GM19023 (cell line): Measurements from ENCODE around the gene SENP1.
"Not testable (repeated sequence)": the region's sequence is repeated elsewhere in the genome, so short reads cannot be mapped to it uniquely, and the experiment has no call there.

Experiments used
- ATAC-seq: cut with Tn5 transposase; IDR thresholded peaks from one replicate; pipeline ENCODE4 v1.9.1; 2021; ENCODE audit warnings: mild to moderate bottlenecking, moderate library complexity; ENCODE audit not compliant: unreplicated experiment

SENP1 gene

DNA sequence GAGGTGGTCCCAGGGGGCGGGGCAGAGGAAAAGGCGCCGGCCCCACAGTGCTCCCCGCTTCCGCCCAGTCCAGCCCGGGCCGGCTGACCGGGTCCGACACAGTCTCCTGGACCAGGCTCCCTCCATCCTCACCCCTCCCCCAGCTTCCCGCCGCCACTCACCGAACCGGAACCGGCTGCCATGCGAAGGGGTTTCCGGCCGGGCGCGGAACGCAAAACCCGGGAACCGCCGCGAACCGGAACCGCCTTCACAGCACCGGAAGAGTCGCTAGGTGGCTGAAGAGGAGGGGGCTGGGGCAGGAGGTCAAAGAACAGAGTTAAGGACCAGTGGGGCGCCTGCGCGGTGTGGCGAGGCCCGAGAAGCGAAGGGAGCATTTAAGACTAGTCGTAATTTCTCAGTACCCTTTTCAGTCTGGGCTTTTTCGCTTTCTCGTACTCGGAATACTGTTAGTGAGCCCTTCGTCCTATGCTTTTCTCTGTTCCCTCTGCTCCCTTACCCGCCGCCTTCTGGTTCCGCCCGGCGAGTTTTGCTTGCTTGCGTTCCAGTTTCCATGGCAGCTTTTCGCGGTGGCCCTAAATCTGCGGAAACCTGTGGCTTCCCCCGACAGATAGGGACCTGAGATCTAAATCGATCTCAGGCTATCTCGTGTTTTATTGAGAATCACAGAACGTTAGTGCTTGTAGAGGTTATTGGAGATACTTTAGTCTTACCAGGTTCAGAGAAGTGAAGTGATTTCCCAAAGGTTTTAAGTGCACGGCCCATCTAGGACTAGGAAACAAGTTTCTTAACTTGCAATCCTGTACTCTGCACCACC, at the start of gene SENP1:
Gene SENP1 (minus strand): TSS at position 213 of the 814 bp plus-strand sequence. CDS start 4,607 bp downstream, outside the sequence.
- ATAC-seq = peak; percentile 81

DNA sequence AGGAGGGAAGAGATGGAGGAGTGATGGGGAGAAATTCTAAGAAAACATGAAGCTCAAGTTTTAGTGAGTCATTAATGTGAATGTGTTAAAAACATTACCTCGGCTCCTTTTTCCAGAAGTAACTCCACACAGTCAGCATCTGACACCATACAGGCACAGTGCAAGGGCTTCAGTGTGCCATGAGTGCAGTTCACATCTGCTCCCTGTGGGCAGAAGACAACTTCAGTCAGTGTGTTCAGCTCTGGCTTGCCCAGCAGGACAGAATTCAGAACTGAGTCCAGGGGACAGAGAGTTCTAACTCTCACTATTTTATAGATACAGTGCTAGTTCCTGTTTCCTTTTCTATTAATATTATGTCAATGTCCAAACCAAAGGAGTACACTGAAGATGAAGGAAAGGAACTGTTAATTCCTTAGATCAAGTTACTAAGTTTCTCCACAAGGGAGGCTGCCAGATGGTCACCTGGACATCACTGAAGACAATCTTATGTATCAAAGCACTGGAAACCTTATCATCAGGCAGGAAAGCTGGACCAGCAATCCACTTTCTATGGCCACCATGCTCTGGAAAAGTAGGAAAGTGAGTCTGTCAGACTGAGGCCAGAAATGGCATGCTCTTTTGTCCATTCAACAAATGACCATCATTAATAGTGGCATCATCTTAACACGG, 45.4 kb upstream of the SENP1 start:
- ATAC-seq = no peak

DNA sequence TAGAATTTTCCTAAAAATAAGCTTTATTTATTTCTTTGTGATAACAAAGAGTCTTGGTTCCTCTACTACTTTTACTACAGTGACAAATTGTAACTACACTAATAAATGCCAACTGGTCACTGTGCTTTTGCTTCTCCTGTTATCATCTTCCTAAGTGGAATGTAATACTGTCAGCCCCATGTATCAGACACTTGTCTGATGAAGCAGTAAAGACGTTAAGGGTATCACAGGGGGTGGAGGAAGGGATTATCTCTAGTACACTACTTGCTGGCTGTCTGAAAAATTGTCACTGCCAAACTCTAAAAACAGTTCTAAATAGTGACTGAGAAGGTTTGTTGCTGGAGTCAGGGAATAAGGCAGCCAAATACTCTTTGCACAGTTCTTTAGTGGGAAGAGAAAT, 40.1 kb upstream of the SENP1 start:
- ATAC-seq = no peak

DNA sequence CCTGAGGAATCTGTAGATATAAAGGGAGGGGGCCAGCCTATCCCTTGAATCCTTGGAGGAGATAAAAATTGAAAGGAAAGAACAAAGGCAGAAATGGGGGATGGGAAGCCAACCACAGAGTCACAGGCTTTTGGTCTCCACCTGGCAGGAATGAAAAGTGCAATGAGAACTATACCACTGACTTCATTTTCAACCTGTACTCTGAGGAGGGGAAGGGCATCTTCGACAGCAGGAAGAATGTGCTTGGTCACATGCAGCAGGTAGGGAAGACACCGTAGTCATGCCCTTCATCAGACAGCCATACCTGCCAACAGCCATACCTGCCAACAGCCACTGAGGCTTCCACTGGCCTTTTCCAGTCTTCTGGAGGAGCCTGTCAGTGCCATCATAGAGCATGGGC, 38.0 kb upstream of the SENP1 start:
- ATAC-seq = no peak

DNA sequence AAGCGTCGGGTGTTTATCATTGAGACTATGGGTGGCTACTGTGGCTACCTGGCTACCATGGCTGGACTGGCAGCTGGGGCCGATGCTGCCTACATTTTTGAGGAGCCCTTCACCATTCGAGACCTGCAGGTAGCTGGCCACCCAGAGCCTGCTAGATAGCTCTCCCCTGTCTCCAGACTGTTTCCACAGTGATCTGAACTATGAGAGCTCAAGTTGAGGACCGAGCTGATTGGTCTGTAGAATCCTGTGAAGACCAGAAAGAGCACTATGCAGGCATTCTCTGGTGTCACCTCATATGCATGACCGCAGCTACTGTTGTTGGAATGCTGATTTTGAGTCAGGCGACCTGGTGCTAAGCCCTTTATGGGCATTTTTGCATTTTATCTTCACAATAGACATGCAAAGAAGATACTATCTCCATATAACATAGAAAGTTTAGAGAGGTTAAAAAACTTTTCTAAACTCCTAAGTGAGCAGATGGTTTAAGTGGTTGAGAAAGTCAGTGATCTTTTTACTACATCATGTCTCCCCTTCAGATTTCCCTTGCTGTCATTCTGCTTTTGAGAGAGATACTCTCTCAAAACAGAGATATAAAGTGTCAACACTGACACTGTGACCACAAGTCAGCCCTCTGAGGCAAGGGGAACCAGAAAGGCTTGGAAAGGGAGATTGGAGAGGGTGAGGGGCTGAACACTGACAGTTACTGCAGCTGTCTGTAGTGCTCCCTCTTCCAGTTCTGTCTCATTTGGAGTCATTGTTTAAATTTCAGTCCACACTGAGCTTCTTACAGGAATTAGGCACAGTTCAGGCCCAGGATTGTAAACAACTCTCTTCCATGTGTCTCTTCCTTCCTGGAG, 37.2 kb upstream of the SENP1 start:
- ATAC-seq = no peak

DNA sequence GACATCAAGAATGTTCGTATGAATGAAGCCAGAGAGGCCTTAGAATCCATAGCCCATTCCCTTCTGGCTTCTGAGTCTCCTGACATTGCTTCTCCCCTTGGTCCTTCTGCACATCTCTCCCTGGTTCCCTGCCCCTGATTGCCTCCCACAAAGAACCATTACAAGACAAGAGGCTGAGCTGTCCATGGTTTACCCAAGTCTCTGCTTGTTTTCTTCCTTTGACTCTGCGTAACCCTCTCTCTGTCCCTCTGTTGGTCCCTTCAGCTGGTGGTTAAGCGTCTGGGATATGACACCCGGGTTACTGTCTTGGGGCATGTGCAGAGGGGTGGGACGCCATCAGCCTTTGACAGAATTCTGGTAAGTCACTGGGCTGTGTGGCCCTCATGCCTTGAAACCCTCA, 29.1 kb upstream of the SENP1 start:
- ATAC-seq = no peak

DNA sequence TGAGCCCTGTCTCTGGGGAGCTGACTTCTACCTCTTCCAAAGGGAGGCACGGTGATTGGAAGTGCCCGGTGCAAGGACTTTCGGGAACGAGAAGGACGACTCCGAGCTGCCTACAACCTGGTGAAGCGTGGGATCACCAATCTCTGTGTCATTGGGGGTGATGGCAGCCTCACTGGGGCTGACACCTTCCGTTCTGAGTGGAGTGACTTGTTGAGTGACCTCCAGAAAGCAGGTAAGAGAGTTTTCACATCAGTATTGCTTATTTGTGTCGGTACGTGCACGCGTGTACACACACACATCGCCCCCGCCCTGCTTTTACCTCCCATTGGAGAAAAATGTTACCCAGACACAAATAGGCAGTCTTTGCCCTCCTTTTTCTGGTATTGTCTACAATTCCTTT, 26.9 kb upstream of the SENP1 start:
- ATAC-seq = no peak

DNA sequence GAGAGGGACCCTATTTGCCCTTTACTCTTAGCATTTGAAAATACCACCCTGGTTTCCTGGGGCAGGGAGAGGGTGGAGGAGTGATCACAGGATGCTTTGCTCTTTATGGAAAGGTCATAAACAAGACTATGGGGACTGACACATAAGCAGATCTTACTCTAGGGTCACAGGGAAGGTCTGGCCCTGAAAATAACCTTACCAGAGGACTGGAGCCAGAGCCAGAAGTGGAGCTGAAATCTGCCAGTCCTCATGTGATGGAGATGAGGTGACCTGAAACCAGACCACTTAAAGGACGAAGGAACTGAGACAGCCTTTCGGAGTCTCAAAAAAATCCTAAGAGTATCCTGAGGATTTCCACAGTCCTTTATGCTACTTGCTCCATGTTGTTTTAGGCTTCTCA, 25.6 kb upstream of the SENP1 start:
- ATAC-seq = no peak

DNA sequence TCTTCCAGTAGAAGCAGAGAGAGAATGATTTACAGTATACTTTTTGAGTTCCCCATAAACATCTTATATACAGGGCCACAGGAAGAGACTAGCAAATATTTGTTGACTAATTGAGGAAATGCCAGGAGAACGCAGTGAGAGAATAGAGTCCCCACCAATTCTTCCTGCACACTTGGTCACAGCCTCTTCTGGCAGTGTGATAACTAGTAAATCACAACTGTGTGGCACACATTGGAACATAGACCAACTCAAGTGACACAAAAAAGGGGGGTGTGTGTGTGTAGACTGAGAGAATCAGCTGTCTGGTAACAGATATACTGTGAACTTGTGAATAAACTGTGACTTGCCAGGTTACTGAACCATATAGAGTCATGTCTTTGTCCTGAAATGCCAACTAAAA, 23.5 kb upstream of the SENP1 start:
- no peak for ATAC-seq

DNA sequence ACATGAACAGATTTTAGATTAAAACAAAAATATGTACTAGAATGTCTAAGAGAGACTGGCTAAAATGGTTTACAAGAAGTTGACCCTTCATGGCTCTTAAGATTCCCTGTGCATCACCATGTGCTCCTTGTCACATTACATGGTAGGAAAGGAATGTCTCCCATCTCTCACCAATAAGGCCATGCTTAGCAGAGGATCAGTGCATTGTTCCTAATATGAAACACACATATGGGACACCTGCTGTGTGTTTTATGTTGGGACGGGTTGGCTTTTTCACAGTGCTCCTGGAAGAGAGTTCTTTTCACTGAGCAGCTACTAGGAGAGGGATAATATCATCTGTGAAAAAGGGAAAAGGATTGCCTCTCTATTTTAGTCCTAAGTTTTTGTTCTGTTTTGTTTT, 22.9 kb upstream of the SENP1 start:
- ATAC-seq = no peak

DNA sequence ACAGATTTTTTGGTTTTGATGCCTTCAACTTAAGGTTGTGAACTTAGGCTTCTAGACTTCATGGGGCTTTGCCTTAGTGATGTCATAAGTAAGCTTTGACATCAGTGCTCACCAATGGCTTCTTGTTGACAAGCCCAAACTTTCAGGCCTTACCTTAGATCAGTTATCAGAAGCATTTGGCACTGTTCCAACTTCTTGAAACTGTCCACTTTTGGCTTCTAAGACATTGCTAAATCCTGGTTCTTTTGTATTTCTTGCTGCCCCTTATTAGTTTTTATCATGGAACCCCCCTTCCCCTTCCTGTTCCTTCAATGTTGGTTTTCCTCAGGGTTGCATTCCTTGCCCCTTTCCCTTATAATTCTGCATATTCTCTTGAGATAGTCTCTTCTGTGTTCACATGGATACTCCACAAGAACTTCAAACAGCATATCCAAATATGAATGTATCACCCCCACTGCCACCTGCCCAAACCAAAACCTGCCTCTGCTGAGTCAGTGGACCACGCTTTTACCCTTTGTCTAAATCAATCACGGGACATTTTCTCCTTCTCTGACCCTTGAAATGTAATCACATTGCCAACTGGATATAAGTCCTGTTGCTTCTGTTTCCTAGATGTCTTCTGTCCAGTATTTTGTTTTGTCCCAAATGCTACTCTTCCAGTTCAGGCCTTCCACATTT, 21.2 kb upstream of the SENP1 start:
- no peak for ATAC-seq

DNA sequence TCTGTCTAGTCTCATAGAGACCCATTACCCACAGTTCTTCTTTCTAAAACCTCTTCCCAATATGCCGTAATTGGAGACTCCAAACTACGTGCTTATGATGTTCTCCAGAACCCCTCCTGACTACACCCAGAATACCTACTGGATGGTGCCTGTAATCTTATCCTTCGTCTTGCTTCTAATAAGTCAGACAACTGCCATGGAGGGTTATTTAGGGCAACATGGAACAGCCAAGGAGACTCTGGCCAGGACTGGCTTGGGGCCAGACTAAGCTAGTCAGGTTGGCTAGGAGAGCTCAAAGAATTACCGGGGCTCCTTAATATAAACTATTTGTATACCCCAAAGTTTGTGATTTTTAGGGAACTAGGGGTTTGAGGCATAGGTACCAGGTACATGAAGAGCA, 20.1 kb upstream of the SENP1 start:
- ATAC-seq = no peak

DNA sequence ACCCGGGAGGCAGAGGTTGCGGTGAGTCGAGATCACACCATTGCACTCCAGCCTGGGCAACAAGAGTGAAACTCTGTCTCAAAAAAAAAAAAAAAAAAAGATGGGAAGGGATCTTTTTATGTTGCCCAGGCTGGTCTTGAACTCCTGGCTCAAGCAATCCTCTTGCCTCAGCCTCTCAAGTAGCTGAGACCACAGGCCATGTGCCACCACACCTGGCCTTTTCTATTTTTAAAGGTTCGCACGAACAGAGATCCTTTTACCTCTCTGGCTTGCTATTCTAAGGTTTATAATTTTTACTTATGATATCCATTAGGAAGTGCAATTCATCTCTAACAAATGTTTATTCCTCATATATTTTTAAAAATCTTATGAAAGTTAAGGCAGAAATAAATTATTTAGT, 19.7 kb upstream of the SENP1 start:
- ATAC-seq = not testable (repeated sequence)

DNA sequence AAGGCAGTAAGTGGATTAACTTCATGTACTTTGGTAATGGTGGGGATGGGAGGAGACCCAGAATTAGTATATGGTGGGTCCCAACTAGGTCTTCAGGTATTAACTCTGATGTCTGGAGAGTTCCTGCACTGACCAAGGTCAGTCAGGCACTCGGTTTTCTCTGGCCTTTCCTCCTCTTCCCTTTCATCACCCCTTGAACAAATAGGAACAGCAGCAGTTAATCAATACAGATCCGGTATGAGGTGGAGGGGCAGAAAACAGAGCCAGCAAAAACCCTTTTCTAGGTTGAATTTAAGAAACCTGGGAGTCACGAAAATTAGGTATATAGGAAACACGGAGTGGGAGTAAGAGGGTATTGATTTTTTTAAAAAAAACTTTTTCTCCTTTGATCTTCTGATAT, 17.3 kb upstream of the SENP1 start:
- no peak for ATAC-seq

DNA sequence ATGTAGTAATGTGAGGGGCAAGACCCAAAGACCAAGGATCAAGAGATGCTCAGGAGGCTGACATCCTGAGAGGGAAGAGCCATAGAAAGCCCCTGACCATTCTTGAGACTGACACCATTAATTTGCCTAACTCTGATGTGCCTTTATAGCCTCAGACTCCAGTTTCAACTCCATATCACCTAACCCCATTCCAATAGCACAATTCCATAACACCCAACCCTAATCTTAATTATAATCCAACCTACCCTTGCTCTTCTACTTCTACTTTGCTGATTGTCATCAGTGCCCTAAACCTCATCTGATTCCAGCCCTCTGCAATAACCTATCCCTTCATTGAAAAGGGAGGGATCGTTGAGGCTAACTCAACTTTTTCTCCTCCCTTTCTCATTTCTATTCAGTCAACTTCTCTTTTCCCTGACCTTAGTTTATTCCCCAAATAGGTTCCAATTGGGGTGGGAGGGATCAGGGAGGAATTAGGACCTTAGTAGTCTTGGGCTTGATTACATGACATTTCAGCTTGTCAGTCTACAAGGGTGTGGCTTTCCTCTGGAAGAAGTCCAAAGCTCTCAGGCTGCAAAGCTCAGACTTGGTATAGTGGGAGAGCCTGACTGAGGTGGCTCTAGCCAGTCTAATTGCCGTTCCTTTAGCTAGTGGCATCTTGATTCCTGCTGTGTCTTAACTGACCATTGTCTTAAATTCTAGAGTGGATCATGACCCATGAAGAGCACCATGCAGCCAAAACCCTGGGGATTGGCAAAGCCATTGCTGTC, 16.4 kb upstream of the SENP1 start:
- no peak for ATAC-seq

DNA sequence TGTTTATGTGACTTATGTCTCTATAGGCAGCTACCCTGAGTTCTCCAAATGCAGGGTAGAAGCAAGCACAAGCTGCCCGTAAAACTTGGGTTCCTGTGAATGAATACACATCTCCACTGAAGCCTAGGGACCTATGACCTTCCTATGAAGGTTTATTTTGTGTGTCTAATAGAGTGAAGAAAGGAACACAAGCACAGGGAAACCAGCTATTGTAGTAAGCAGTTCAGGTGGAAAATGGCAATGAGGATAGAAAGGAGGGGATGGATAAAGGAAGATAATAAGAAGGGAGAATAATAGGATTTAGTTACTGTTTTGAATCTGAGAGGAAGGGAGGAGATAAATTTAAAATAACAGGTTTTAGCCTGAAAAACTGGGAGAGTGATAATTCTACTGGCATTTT, 15.6 kb upstream of the SENP1 start:
- ATAC-seq = no peak

DNA sequence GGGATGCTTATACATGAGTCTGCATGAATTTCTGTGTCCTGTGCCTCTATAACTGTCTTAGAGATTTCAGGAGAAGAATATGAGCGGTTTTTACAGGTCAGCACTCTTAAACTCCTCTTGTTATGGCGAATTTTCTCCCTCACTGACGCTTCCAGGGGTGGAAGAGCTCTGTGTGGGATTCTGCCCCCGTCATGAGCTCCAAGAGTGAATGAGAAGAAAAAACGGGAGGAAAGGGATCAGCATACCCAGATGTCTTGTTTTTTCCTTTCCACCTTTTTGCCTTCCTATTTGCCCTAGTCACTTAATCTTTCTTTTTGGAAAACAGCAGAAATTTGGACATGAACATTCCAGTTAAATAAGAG, 13.9 kb upstream of the SENP1 start:
- no peak for ATAC-seq

DNA sequence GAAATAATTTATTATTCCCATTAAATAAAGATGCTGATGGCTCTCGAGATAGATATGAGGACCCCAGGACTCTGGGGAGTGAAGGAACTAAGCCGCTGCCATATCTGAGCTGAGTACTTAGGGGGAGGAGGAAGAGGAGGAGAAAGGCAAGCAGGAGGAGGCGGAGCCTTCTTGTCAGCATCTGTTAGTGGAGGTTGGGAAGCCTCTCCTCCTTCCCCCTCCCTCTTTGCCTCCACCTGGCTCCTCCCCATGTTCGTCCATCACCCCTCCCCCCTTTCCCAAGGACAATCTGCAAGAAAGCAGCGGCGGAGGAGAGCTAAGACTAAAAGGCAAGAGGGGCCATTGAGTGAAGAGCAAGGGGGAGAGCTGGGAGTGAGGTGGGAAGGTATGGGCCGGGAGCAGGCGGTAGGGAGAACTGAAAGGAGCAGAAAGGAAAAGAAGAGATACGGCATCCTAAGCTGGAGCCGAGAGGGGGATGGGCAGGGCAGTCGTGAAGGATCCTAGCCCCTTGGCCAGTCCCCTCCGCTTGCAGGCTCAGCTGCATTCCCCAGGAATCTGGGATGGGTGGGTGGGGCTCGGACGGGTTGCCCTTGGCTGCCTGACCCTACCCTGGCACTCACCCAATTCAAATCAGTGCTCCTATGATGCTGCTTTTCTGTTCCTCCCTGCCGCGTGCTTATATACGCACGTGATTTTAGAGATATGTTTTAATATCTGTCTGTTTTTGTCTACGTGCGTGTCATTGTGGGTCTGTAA, 13.4 kb upstream of the SENP1 start, which contains the start of gene PFKM:
Gene PFKM (plus strand): TSS at position 287 of the 756 bp plus-strand sequence. CDS start 3,411 bp downstream, outside the sequence.
- peak; percentile 100 for ATAC-seq

DNA sequence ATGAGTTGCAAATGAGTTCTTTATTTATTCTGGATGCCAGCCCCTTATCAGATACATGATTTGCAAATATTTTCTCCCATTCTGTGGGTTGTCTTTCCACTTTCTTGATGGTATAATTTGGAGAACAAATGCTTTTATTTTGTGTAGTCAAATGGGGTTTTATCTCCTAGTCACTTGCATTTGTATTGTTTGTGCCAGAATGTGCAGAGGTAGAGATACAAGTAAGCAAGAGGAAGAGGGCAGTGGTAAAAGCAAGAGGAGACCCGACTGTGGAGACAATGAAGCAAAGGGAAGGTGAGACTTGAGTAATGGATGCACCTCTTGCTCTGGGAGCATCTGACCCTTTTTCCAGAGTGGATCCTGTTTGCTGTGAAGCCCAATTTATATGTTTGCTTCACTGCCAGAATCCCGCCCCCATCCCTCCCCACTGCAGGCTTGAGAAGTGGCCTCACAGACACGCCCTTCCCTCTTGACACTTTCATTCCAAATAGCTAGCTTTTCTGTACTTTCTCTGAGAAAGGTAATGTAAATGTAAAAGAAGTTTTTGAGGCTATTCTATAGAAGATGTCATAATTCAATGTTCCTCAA, 12.5 kb upstream of the SENP1 start:
- ATAC-seq = no peak
